GM12878 (cell line): ENCODE data around the gene GGTA1. TPM values are rescaled to one million over a fixed set of nuclear protein-coding genes. Genes with fewer than 3 reads are reported as not detected.

Source experiments
- ATAC-seq: fragments of 200-7000 bp; cut with Tn5 transposase; 3 replicates; pipeline ENCODE4 v1.9.1; 2020; ENCODE audit warnings: mild to moderate bottlenecking, moderate library complexity
- BruUV-seq: library from RNA; stranded (reverse); fragments of 400-500 nt; replicated peaks from 2 replicates; lab custom pipeline; 2021; lab: Mats Ljungman, UMichigan
- CTCF ChIA-PET: fragments of 300-600 bp; sonication (Branson Sonifier 250); formaldehyde crosslinking; extraction: SDS; loops from one replicate; lab custom pipeline; 2021; ENCODE audit warnings: inconsistent platforms; lab: Yijun Ruan, JAX
- POLR2A ChIA-PET: fragments of 350-600 bp; formaldehyde crosslinking; extraction: SDS; loops from one replicate; lab custom pipeline; 2021; ENCODE audit warnings: inconsistent platforms; lab: Charles Lee
- RAD21 ChIA-PET: fragments of 300-600 bp; sonication (Branson Sonifier 250); formaldehyde crosslinking; loops from one replicate; lab custom pipeline; 2023; ENCODE audit warnings: antibody characterized with exemption; ENCODE audit not compliant: unreplicated experiment; lab: Charles Lee
- SMC1A ChIA-PET: fragments of 300-600 bp; sonication (Branson Sonifier 250); formaldehyde crosslinking; loops from one replicate; lab custom pipeline; 2023; ENCODE audit not compliant: unreplicated experiment, uncharacterized antibody; lab: Charles Lee
- DNase-seq: peaks from one replicate; pipeline ENCODE4 v3.0.0-alpha.2; 2011; ENCODE audit warnings: low read depth, low spot score
- FAIRE-seq: peaks from 3 replicates; lab custom pipeline; 2011; peaks lifted over from hg19 to GRCh38; lab: Jason Lieb, UNC
- H2AFZ ChIP-seq: 2 replicates; pipeline ENCODE4 v1.6.0; 2011; ENCODE audit warnings: low read depth, low read length, control low read depth; ENCODE audit not compliant: control insufficient read depth
- H3K27ac ChIP-seq: 2 replicates; pipeline ENCODE4 v1.5.1; 2011; ENCODE audit warnings: control low read depth; ENCODE audit not compliant: control insufficient read depth, insufficient read depth
- H3K27me3 ChIP-seq, 2 experiments: replicated peaks in 1 of 2; 2 replicates each; pipeline versions ENCODE4 v1.6.0 to v1.6.1; 2011; ENCODE audit warnings: low read length in 1 of 2; ENCODE audit not compliant: control insufficient read depth in 2 of 2, insufficient read depth in 2 of 2
- H3K36me3 ChIP-seq, 2 experiments: 2 replicates each; pipeline ENCODE4 v1.5.1; 2011; ENCODE audit warnings: low read length in 1 of 2; ENCODE audit not compliant: control insufficient read depth in 2 of 2, insufficient read depth in 2 of 2
- H3K4me1 ChIP-seq: 2 replicates; pipeline ENCODE4 v1.6.1; 2011; ENCODE audit warnings: mild to moderate bottlenecking, low read length, moderate library complexity, mixed read lengths; ENCODE audit not compliant: control insufficient read depth, insufficient read depth
- H3K4me2 ChIP-seq: 2 replicates; pipeline ENCODE4 v1.6.0; 2011; ENCODE audit warnings: control low read depth; ENCODE audit not compliant: control insufficient read depth, insufficient read depth
- H3K4me3 ChIP-seq: fragments of 200-600 bp; sonication (generic); 2 replicates; pipeline ENCODE4 v1.5.1; 2016
- H3K79me2 ChIP-seq: 2 replicates; pipeline ENCODE4 v1.6.0; 2011; ENCODE audit warnings: low read length; ENCODE audit not compliant: control insufficient read depth, insufficient read depth
- H3K9ac ChIP-seq: 2 replicates; pipeline ENCODE4 v1.8.0; 2011; ENCODE audit warnings: low read length, control low read depth, mixed read lengths; ENCODE audit not compliant: control insufficient read depth, insufficient read depth
- H3K9me3 ChIP-seq: replicated peaks from 3 replicates; pipeline ENCODE4 v1.5.1; 2011; ENCODE audit warnings: mild to moderate bottlenecking, low read length; ENCODE audit not compliant: control insufficient read depth, insufficient read depth
- H4K20me1 ChIP-seq: 2 replicates; pipeline ENCODE4 v1.6.0; 2011; ENCODE audit not compliant: control insufficient read depth, insufficient read depth
- CEBPZ ChIP-seq: fragments of 150-350 bp; IDR thresholded peaks from 2 replicates; pipeline ENCODE4 v1.6.1; 2016; ENCODE audit warnings: low read depth, low read length
- ESRRA ChIP-seq: IDR thresholded peaks from 2 replicates; pipeline ENCODE4 v1.6.1; 2012; ENCODE audit warnings: mild to moderate bottlenecking, low read length, improper control_type of control experiment
- GABPA ChIP-seq: IDR thresholded peaks from 2 replicates; pipeline ENCODE4 v1.6.1; 2014; ENCODE audit warnings: antibody characterized with exemption, low read depth, mild to moderate bottlenecking, inconsistent platforms
- MEF2B ChIP-seq: fragments of 450-650 bp; IDR thresholded peaks from 2 replicates; pipeline ENCODE4 v1.6.1; 2018; ENCODE audit warnings: mild to moderate bottlenecking, moderate library complexity; ENCODE audit not compliant: partially characterized antibody, poor library complexity, severe bottlenecking
- NKRF ChIP-seq: fragments of 450-650 bp; conservative IDR thresholded peaks from 2 replicates; pipeline ENCODE4 v1.6.1; 2017; ENCODE audit warnings: mild to moderate bottlenecking, moderate library complexity
- PML ChIP-seq: IDR thresholded peaks from 2 replicates; pipeline ENCODE4 v1.6.1; 2012; ENCODE audit warnings: low read length, inconsistent platforms
- POLR2A ChIP-seq: IDR thresholded peaks from 2 replicates; pipeline ENCODE4 v1.6.1; 2011; ENCODE audit warnings: low read depth, mild to moderate bottlenecking, low read length
- PRDM15 ChIP-seq: fragments of 450-650 bp; formaldehyde crosslinking; IDR thresholded peaks from 2 replicates; pipeline ENCODE4 v1.4.0; 2020; ENCODE audit warnings: mild to moderate bottlenecking, moderate library complexity
- RAD21 ChIP-seq: IDR thresholded peaks from 2 replicates; pipeline ENCODE4 v1.6.1; 2011; ENCODE audit warnings: mild to moderate bottlenecking, low read depth, low read length, moderate library complexity; ENCODE audit not compliant: insufficient read depth
- SP1 ChIP-seq: IDR thresholded peaks from one replicate; pipeline ENCODE4 v1.6.1; 2011; ENCODE audit warnings: low read depth, low read length
- SREBF2 ChIP-seq: IDR thresholded peaks from 2 replicates; pipeline ENCODE4 v1.6.1; 2012; ENCODE audit warnings: mild to moderate bottlenecking, low read length
- SRF ChIP-seq, 2 experiments: IDR thresholded peaks; 2 replicates each; pipeline ENCODE4 v1.6.1; 2011; ENCODE audit warnings: low read depth in 2 of 2, low read length in 2 of 2, mild to moderate bottlenecking in 1 of 2, moderate library complexity in 1 of 2
- TBL1XR1 ChIP-seq: IDR thresholded peaks from 2 replicates; pipeline ENCODE4 v1.6.1; 2012; ENCODE audit warnings: low read depth, low read length, improper control_type of control experiment
- YBX1 ChIP-seq: fragments of 450-650 bp; IDR thresholded peaks from 2 replicates; pipeline ENCODE4 v1.6.1; 2016; ENCODE audit warnings: antibody characterized with exemption
- ZBED1 ChIP-seq: IDR thresholded peaks from 2 replicates; pipeline ENCODE4 v1.6.1; 2016; ENCODE audit warnings: borderline replicate concordance
- ZZZ3 ChIP-seq: IDR thresholded peaks from 2 replicates; pipeline ENCODE4 v1.6.1; 2011; ENCODE audit warnings: low read depth; ENCODE audit not compliant: control insufficient read depth, insufficient read length
- WGBS: methylation state at CpG from one replicate; pipeline ENCODE4 v1.1.6; 2016; ENCODE audit warnings: low lambda C conversion rate; ENCODE audit not compliant: insufficient replicate concordance, insufficient coverage; ENCODE audit errors: missing lambda C conversion rate; 5-methylcytosine and 5-hydroxymethylcytosine counted together
- in situ Hi-C: fragments of 300-500 bp; cut with MboI; formaldehyde crosslinking; loops from 9 replicates; pipeline ENCODE4 v1.14.3; 2018; ENCODE audit warnings: mixed read lengths
- intact Hi-C: fragments of 100-400 bp; cut with micrococcal nuclease; formaldehyde crosslinking; loops from one replicate; pipeline ENCODE4 v1.14.2; 2022; ENCODE audit not compliant: unreplicated experiment
- polyA plus RNA-seq, 11 experiments: library from polyadenylated mRNA; depleted of rRNA in 4 of 11; unstranded in 6 of 11; stranded (reverse) in 5 of 11; fragments of >200 nt; fragmentation: Nextera tagmentation in 4 of 11; fragmentation: Illumina TruSeq in 1 of 11; extraction: Ambion mirVana in 4 of 11; extraction: Trizol in 1 of 11; gene quantifications; 1 replicate in 1 of 11; 2 replicates in 10 of 11; pipeline versions ENCODE4 v1.2.1 to v1.2.3, GENCODE V29; 2011 to 2016; ENCODE audit warnings: inconsistent platforms in 2 of 11, missing spikeins in 2 of 11, low read depth in 1 of 11
- total RNA-seq, 4 experiments: library from RNA; depleted of rRNA in 3 of 4; stranded (reverse); fragments of >200 nt in 3 of 4; fragmentation: Illumina TruSeq in 1 of 4; extraction: Trizol in 1 of 4; gene quantifications; 2 replicates each; pipeline versions ENCODE4 v1.2.1 to v1.2.3, GENCODE V29; 2013 to 2021

Gene GGTA1
- total and polyA plus RNA-seq, 10 of the 15 experiments (the other 5 are each of a cell fraction or from before 2014, with no cell fraction given) = 0.09 to 0.65 (median 0.17) TPM; not detected in 2

- no peak for TF ChIP-seq PRDM15
- no peak for TF ChIP-seq YBX1
- no peak for TF ChIP-seq ZBED1
Measured at GRCh38 chr9:121450241-121450640, 49.4 kb downstream of the GGTA1 start (continued).

- H3K9ac ChIP-seq = no peak overlapping the region
- SMC1A ChIA-PET = no interaction called here
- H3K4me2 ChIP-seq = no peak overlapping the region
- DNase-seq (no peak), FAIRE-seq (no peak), ATAC-seq (no peak)
- no peaks in the 10 kb centered on the region for H3K9me3 ChIP-seq
- intact Hi-C loops (no loop called here), in situ Hi-C loops (no loop called here)
- H3K27ac ChIP-seq = no peak overlapping the region
- H3K27me3 ChIP-seq = peaks cover 0 to 2% of the 10 kb centered on the region in 2 experiments; a peak in 1 of 4 replicates
- no TSS peak for BruUV-seq
- H3K4me1 ChIP-seq = no peaks in the 10 kb centered on the region; the same call in 1 of the 2 replicates
- CTCF ChIA-PET = interaction anchor here (0.7 kb wide), 1 partner anchor 490 kb away, joined by 3 read pairs; no protein-coding TSS in a partner anchor
- WGBS = 23% methylated on average over 2 of the region's 2 CpGs
- no peaks in the 10 kb centered on the region for H3K79me2 ChIP-seq
- H4K20me1 ChIP-seq = no peaks in the 10 kb centered on the region
- H3K36me3 ChIP-seq = no peaks in the 10 kb centered on the region
- no peak overlapping the region for H2AFZ ChIP-seq
- RAD21 ChIA-PET = no interaction called here
- H3K4me3 ChIP-seq = no peak overlapping the region
- POLR2A ChIA-PET = interaction anchor here (0.6 kb wide), 1 partner anchor 12 kb away, joined by 5 read pairs; no protein-coding TSS in a partner anchor
- TF ChIP-seq PML (no peak), SRF (IDR thresholded peaks at IDR 0.05; ENCODE audit: low read depth in 2 of 2, low read length in 2 of 2) (no peak), GABPA (no peak), TBL1XR1 (no peak), POLR2A (no peak), MEF2B (no peak), ZZZ3 (no peak), SREBF2 (no peak), SP1 (no peak), RAD21 (no peak), CEBPZ (no peak), ESRRA (no peak), NKRF (no peak)
Measured at GRCh38 chr9:121449786-121450185, 49.9 kb downstream of the GGTA1 start.
